Stimulated activated naive CD8-positive, alpha-beta T cell treated with anti-CD3 and anti-CD28 coated beads, Interleukin-15, amount 100 ng/mL, for 72 hours (primary cell): ENCODE measurements around the gene RRAGC.
"Not testable (repeated sequence)": the region's sequence is repeated elsewhere in the genome, so short reads cannot be mapped to it uniquely, and the experiment has no call there.

ENCODE experiments used
- ATAC-seq: fragments of 150-1000 bp; cut with Tn5 transposase; 2 replicates; pipeline ENCODE4 v1.10.0; 2021; ENCODE audit warnings: mild to moderate bottlenecking, moderate library complexity
- DNase-seq, 2 donors: peaks; one replicate each; pipeline ENCODE4 v3.0.0; 2021 to 2022
- H3K27ac Mint-ChIP-seq, 2 donors: one replicate each; pipeline ENCODE4 v1.8.0; 2022; ENCODE audit warnings: mild to moderate bottlenecking in 2 of 2, mixed read lengths in 2 of 2, moderate library complexity in 2 of 2
- H3K27me3 Mint-ChIP-seq: one replicate; pipeline ENCODE4 v1.8.0; 2022; ENCODE audit warnings: mixed read lengths
- H3K4me1 Mint-ChIP-seq: one replicate; pipeline ENCODE4 v1.8.0; 2022; ENCODE audit warnings: mild to moderate bottlenecking, mixed read lengths
- H3K4me3 Mint-ChIP-seq, 2 donors: one replicate each; pipeline ENCODE4 v1.8.0; 2022; ENCODE audit warnings: mild to moderate bottlenecking in 2 of 2, mixed read lengths in 2 of 2, moderate library complexity in 1 of 2
- H3K9me3 Mint-ChIP-seq, 2 donors: one replicate each; pipeline ENCODE4 v1.8.0; 2022; ENCODE audit warnings: mixed read lengths in 2 of 2

Gene RRAGC

GRCh38 chr1:38812981-38813380, 46.6 kb downstream of the RRAGC start:
- DNase-seq: no peak
- H3K4me1 Mint-ChIP-seq: peaks cover 13% of the 10 kb centered on the region
- no peak overlapping the region for H3K27ac Mint-ChIP-seq
- no peaks in the 10 kb centered on the region for H3K9me3 Mint-ChIP-seq
- ATAC-seq: no peak
- H3K4me3 Mint-ChIP-seq: no peak overlapping the region
- H3K27me3 Mint-ChIP-seq: peaks cover 90% of the 10 kb centered on the region

GRCh38 chr1:38811466-38811865, 48.1 kb downstream of the RRAGC start:
- not testable (repeated sequence) for H3K9me3 Mint-ChIP-seq

GRCh38 chr1:38806090-38806489, 53.5 kb downstream of the RRAGC start:
- Mint-ChIP-seq H3K27me3 (peaks cover 88% of the 10 kb centered on the region), H3K4me1 (peaks cover 4% of the 10 kb centered on the region), H3K9me3 (no peaks in the 10 kb centered on the region), H3K27ac (no peak overlapping the region), H3K4me3 (no peak overlapping the region)
- no peak for DNase-seq
- no peak for ATAC-seq

More at GRCh38 chr1:38811466-38811865, 48.1 kb downstream of the RRAGC start:
- H3K4me3 Mint-ChIP-seq, ATAC-seq, H3K27ac Mint-ChIP-seq, DNase-seq, H3K4me1 Mint-ChIP-seq: not testable (repeated sequence)
- H3K27me3 Mint-ChIP-seq: peaks cover 90% of the 10 kb centered on the region

- no peak for DNase-seq
- no peak overlapping the region for H3K4me3 Mint-ChIP-seq
- peaks cover 4% of the 10 kb centered on the region for H3K4me1 Mint-ChIP-seq
- no peaks in the 10 kb centered on the region for H3K9me3 Mint-ChIP-seq
- peaks cover 81% of the 10 kb centered on the region for H3K27me3 Mint-ChIP-seq
- no peak for ATAC-seq
- H3K27ac Mint-ChIP-seq: no peak overlapping the region
These were observed 54.5 kb downstream of the RRAGC start for GRCh38 chr1:38805036-38805435.

GRCh38 chr1:38804062-38804886, 55.3 kb downstream of the RRAGC start:
- H3K27me3 Mint-ChIP-seq: peaks cover 88% of the 10 kb centered on the region
- no peak for DNase-seq
- peaks cover 4% of the 10 kb centered on the region for H3K4me1 Mint-ChIP-seq
- peak overlapping the region; percentile 71 to 77 for H3K4me3 Mint-ChIP-seq
- H3K27ac Mint-ChIP-seq: no peak overlapping the region
- H3K9me3 Mint-ChIP-seq: no peaks in the 10 kb centered on the region
- peak; percentile 49 for ATAC-seq

- peaks cover 4% of the 10 kb centered on the region for H3K4me1 Mint-ChIP-seq
- H3K4me3 Mint-ChIP-seq: peak overlapping the region; percentile 49 to 71
- H3K27ac Mint-ChIP-seq: no peak overlapping the region
- no peaks in the 10 kb centered on the region for H3K9me3 Mint-ChIP-seq
- peaks cover 91% of the 10 kb centered on the region for H3K27me3 Mint-ChIP-seq
- ATAC-seq (no peak), DNase-seq (no peak)
These were observed 55.9 kb downstream of the RRAGC start for GRCh38 chr1:38803647-38804046.

- no peak for DNase-seq
- no peak for ATAC-seq
- no peak overlapping the region for H3K27ac Mint-ChIP-seq
- H3K4me1 Mint-ChIP-seq: peaks cover 4% of the 10 kb centered on the region
- H3K27me3 Mint-ChIP-seq: peaks cover 77% of the 10 kb centered on the region
- H3K9me3 Mint-ChIP-seq: no peaks in the 10 kb centered on the region
- H3K4me3 Mint-ChIP-seq: no peak overlapping the region
These were observed 58.6 kb downstream of the RRAGC start for GRCh38 chr1:38800720-38801671.

- Mint-ChIP-seq H3K27ac (no peak overlapping the region), H3K4me3 (no peak overlapping the region), H3K9me3 (peaks cover 0 to 8% of the 10 kb centered on the region in 2 donors), H3K27me3 (peaks cover 63% of the 10 kb centered on the region), H3K4me1 (no peaks in the 10 kb centered on the region)
- ATAC-seq: no peak
- DNase-seq: no peak
These were observed 66.3 kb downstream of the RRAGC start for GRCh38 chr1:38793299-38793698.

- Mint-ChIP-seq H3K27ac (no peak overlapping the region), H3K4me1 (no peaks in the 10 kb centered on the region), H3K27me3 (peaks cover 70% of the 10 kb centered on the region), H3K4me3 (no peak overlapping the region), H3K9me3 (peaks cover 0 to 8% of the 10 kb centered on the region in 2 donors)
- no peak for ATAC-seq
- DNase-seq: no peak
These were observed 67.7 kb downstream of the RRAGC start for GRCh38 chr1:38791892-38792291.

GRCh38 chr1:38791164-38791515, 68.4 kb downstream of the RRAGC start:
- Mint-ChIP-seq H3K27ac (no peak overlapping the region), H3K4me1 (no peaks in the 10 kb centered on the region), H3K4me3 (no peak overlapping the region), H3K9me3 (peaks cover 0 to 8% of the 10 kb centered on the region in 2 donors), H3K27me3 (peaks cover 78% of the 10 kb centered on the region)
- ATAC-seq: no peak
- DNase-seq: no peak

- Mint-ChIP-seq H3K4me3 (no peak overlapping the region), H3K27me3 (peaks cover 83% of the 10 kb centered on the region), H3K4me1 (no peaks in the 10 kb centered on the region), H3K9me3 (peaks cover 0 to 8% of the 10 kb centered on the region in 2 donors), H3K27ac (no peak overlapping the region)
- ATAC-seq (no peak), DNase-seq (no peak)
These were observed 69.0 kb downstream of the RRAGC start for GRCh38 chr1:38790422-38791163.

- ATAC-seq: no peak
- Mint-ChIP-seq H3K27ac (peak overlapping the region in 1 of 2 donors; percentile 59), H3K27me3 (peaks cover 89% of the 10 kb centered on the region), H3K4me3 (no peak overlapping the region), H3K9me3 (peaks cover 0 to 6% of the 10 kb centered on the region in 2 donors), H3K4me1 (no peaks in the 10 kb centered on the region)
- no peak for DNase-seq
These were observed 69.9 kb downstream of the RRAGC start for GRCh38 chr1:38789498-38790169.

- Mint-ChIP-seq H3K9me3 (no peaks in the 10 kb centered on the region), H3K4me3 (no peak overlapping the region), H3K27me3 (peaks cover 92% of the 10 kb centered on the region), H3K4me1 (peaks cover 8% of the 10 kb centered on the region), H3K27ac (no peak overlapping the region)
- no peak for DNase-seq
- ATAC-seq: no peak
These were observed 70.9 kb downstream of the RRAGC start for GRCh38 chr1:38788341-38789336.
